Neural cell (in vitro differentiated cells): ENCODE results near the gene PTH1R. TPM values are rescaled to one million over a fixed set of nuclear protein-coding genes. Genes with fewer than 3 reads are reported as not detected.

ENCODE experiments used
- H2AFZ ChIP-seq: fragments of 200-600, 300-800 bp; sonication (generic), shearing (Covaris generic); 2 replicates; pipeline ENCODE4 v1.6.0; 2014; ENCODE audit warnings: low read depth, mild to moderate bottlenecking, antibody characterized with exemption, low read length, moderate library complexity
- H3F3A ChIP-seq: fragments of 200-600 bp; shearing (Covaris generic); 2 replicates; pipeline ENCODE4 v1.6.1; 2016; ENCODE audit warnings: mild to moderate bottlenecking, moderate library complexity, mixed read lengths, antibody characterized with exemption, low read length; ENCODE audit not compliant: insufficient read depth, poor library complexity, severe bottlenecking
- H3K27ac ChIP-seq: fragments of 200-600, 300-800 bp; sonication (generic), shearing (Covaris generic); 2 replicates; pipeline ENCODE4 v1.5.1; 2014; ENCODE audit warnings: mild to moderate bottlenecking, low read length, moderate library complexity
- H3K27me3 ChIP-seq: fragments of 300-800, 200-600 bp; sonication (generic), shearing (Covaris generic); 2 replicates; pipeline ENCODE4 v1.6.0; 2014; ENCODE audit warnings: mild to moderate bottlenecking, low read depth, low read length, moderate library complexity; ENCODE audit not compliant: insufficient read depth
- H3K36me3 ChIP-seq: fragments of 300-800, 200-600 bp; sonication (generic), shearing (Covaris generic); 2 replicates; pipeline ENCODE4 v1.5.1; 2014; ENCODE audit warnings: mild to moderate bottlenecking, antibody characterized with exemption, low read length, moderate library complexity; ENCODE audit not compliant: insufficient read depth
- H3K4me2 ChIP-seq: fragments of 300-800, 200-600 bp; sonication (generic), shearing (Covaris generic); 2 replicates; pipeline ENCODE4 v1.6.0; 2014; ENCODE audit warnings: mild to moderate bottlenecking, low read length
- H3K4me3 ChIP-seq: fragments of 300-800, 200-600 bp; sonication (generic), shearing (Covaris generic); 2 replicates; pipeline ENCODE4 v1.5.1; 2014; ENCODE audit warnings: mild to moderate bottlenecking, low read length, moderate library complexity
- H3K79me2 ChIP-seq: fragments of 200-600 bp; shearing (Covaris generic); replicated peaks from 2 replicates; pipeline ENCODE4 v1.6.0; 2014; ENCODE audit warnings: mild to moderate bottlenecking, low read length, moderate library complexity; ENCODE audit not compliant: insufficient read depth
- H3K9ac ChIP-seq: fragments of 300-800, 200-600 bp; sonication (generic), shearing (Covaris generic); 2 replicates; pipeline ENCODE4 v1.6.1; 2016; ENCODE audit warnings: mild to moderate bottlenecking, low read length, mixed read lengths
- H3K9me2 ChIP-seq: fragments of 200-600 bp; shearing (Covaris generic); 2 replicates; pipeline ENCODE4 v1.6.1; 2016; ENCODE audit warnings: mild to moderate bottlenecking, low read length, mixed read lengths; ENCODE audit not compliant: insufficient read depth
- H3K9me3 ChIP-seq: fragments of 200-600, 300-800 bp; sonication (generic), shearing (Covaris generic); 2 replicates; pipeline ENCODE4 v1.6.1; 2016; ENCODE audit warnings: mild to moderate bottlenecking, mixed run types, low read length, moderate library complexity, mixed read lengths
- H4K20me1 ChIP-seq: fragments of 200-600 bp; shearing (Covaris generic); 2 replicates; pipeline ENCODE4 v1.6.1; 2016; ENCODE audit warnings: mild to moderate bottlenecking, mixed run types; ENCODE audit not compliant: insufficient read depth
- EP300 ChIP-seq: fragments of 450-650 bp; conservative IDR thresholded peaks from 2 replicates; pipeline ENCODE4 v1.6.1; 2014; ENCODE audit warnings: antibody characterized with exemption, mild to moderate bottlenecking, moderate library complexity; ENCODE audit not compliant: poor library complexity, severe bottlenecking
- EZH2 ChIP-seq: fragments of 200-600, 300-800 bp; shearing (Covaris generic), sonication (generic); IDR thresholded peaks from 2 replicates; pipeline ENCODE4 v1.6.1; 2014; ENCODE audit warnings: antibody characterized with exemption, low read length, borderline replicate concordance, mild to moderate bottlenecking; ENCODE audit not compliant: insufficient read depth, poor library complexity, severe bottlenecking
- MXI1 ChIP-seq: fragments of 450-650 bp; conservative IDR thresholded peaks from 2 replicates; pipeline ENCODE4 v1.6.1; 2014; ENCODE audit warnings: antibody characterized with exemption, mild to moderate bottlenecking; ENCODE audit not compliant: poor library complexity, severe bottlenecking
- POLR2AphosphoS5 ChIP-seq: IDR thresholded peaks from 2 replicates; pipeline ENCODE4 v1.6.1; 2012
- RAD21 ChIP-seq: fragments of 450-650 bp; conservative IDR thresholded peaks from 2 replicates; pipeline ENCODE4 v1.6.1; 2014; ENCODE audit warnings: antibody characterized with exemption, mild to moderate bottlenecking, moderate library complexity
- REST ChIP-seq: IDR thresholded peaks from 2 replicates; pipeline ENCODE4 v1.6.1; 2012; ENCODE audit warnings: borderline replicate concordance
- SMC3 ChIP-seq: fragments of 450-650 bp; conservative IDR thresholded peaks from 2 replicates; pipeline ENCODE4 v1.6.1; 2014; ENCODE audit warnings: antibody characterized with exemption, mild to moderate bottlenecking, moderate library complexity; ENCODE audit not compliant: poor library complexity
- TAF1 ChIP-seq: IDR thresholded peaks from 2 replicates; pipeline ENCODE4 v1.6.1; 2012; ENCODE audit warnings: low read depth
- polyA plus RNA-seq: library from polyadenylated mRNA; depleted of rRNA; stranded (reverse); fragments of >200 nt; gene quantifications from 2 replicates; pipeline ENCODE4 v1.2.3, GENCODE V29; 2014
- TF ChIP-seq, protein P1 (sequence below): fragments of 450-650 bp; IDR thresholded peaks from 2 replicates; pipeline ENCODE4 v1.5.1; 2014; ENCODE audit warnings: antibody characterized with exemption, mild to moderate bottlenecking, moderate library complexity; ENCODE audit not compliant: poor library complexity, severe bottlenecking

PTH1R gene
- polyA plus RNA-seq, 1 donor from 2014 or later: not detected

DNA sequence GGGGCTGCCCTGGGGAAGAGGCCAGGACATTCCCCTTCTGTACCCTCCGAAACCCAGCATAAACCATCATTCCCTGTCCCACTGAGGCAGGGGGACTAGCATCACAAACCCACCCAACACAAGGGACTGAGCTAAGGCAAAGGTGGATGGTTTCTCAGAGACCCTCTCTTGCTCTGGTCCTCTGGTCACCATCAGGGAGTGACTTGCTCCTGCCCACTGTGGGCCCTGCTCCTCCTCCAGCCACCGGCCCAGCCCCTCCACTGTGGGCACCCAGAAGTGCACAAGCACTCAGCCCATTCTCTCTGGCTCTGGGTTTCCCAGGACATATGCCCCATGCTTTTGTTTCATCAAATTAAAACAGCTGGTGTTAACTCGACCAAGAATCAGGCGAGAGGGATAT lies 44.9 kb downstream of the PTH1R start:
- TF ChIP-seq EZH2 (no peak), MXI1 (no peak), POLR2AphosphoS5 (no peak), TAF1 (no peak), EP300 (no peak), REST (no peak), RAD21 (no peak), SMC3 (no peak)
- TF ChIP-seq, protein P1, sequence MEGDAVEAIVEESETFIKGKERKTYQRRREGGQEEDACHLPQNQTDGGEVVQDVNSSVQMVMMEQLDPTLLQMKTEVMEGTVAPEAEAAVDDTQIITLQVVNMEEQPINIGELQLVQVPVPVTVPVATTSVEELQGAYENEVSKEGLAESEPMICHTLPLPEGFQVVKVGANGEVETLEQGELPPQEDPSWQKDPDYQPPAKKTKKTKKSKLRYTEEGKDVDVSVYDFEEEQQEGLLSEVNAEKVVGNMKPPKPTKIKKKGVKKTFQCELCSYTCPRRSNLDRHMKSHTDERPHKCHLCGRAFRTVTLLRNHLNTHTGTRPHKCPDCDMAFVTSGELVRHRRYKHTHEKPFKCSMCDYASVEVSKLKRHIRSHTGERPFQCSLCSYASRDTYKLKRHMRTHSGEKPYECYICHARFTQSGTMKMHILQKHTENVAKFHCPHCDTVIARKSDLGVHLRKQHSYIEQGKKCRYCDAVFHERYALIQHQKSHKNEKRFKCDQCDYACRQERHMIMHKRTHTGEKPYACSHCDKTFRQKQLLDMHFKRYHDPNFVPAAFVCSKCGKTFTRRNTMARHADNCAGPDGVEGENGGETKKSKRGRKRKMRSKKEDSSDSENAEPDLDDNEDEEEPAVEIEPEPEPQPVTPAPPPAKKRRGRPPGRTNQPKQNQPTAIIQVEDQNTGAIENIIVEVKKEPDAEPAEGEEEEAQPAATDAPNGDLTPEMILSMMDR: no peak

DNA sequence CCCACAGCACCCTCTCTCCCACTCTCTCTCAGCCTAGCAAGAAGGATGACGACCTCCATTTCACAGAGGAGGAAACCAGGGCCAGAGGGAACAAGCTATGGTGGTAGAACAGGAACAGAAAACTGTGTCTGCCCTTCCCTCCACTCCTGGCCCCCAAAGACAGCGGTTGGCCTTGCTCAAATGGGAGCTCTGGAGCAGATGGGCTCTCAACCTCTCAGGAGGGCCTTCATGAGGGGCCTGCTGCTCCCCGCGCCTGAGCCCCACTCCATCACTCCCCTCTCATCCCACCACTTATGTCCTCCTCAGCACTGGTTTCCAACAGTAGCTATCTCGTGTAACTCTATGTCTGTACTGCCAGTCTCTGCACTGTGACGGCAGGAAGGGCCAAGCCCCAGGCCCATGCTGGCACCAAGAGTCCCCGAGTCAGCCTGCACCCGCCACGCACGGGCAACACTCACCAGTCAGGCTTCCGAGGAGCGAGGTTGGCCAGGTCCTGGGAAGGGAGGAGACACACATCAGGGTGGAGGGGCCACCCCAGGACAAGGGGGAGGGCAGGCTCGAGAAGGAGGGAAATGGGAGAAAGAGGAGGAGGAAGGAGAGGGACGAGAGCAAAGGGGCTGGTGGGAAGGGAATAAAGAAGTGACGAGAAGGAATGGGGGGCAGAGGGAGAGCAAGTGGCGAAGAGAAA lies 45.5 kb downstream of the PTH1R start:
- no peak overlapping the region for H2AFZ ChIP-seq
- no peaks in the 10 kb centered on the region for H3K79me2 ChIP-seq
- no peak overlapping the region for H3K27ac ChIP-seq
- H3K9me3 ChIP-seq: peaks cover 3% of the 10 kb centered on the region
- no peaks in the 10 kb centered on the region for H3K36me3 ChIP-seq
- no peak overlapping the region for H3K4me2 ChIP-seq
- H3K9ac ChIP-seq: no peak overlapping the region
- no peaks in the 10 kb centered on the region for H3K27me3 ChIP-seq
- H3F3A ChIP-seq: no peaks in the 10 kb centered on the region
- no peaks in the 10 kb centered on the region for H3K9me2 ChIP-seq
- TF ChIP-seq MXI1 (no peak), SMC3 (no peak), TAF1 (no peak), REST (no peak), EP300 (no peak), EZH2 (no peak), RAD21 (no peak), POLR2AphosphoS5 (no peak)
- TF ChIP-seq, protein P1: no peak
- no peak overlapping the region for H3K4me3 ChIP-seq
- H4K20me1 ChIP-seq: no peaks in the 10 kb centered on the region

More for the DNA sequence above, 44.9 kb downstream of the PTH1R start:
- H3K79me2 ChIP-seq: no peaks in the 10 kb centered on the region
- no peaks in the 10 kb centered on the region for H3K9me2 ChIP-seq
- H3K9me3 ChIP-seq: peaks cover 6% of the 10 kb centered on the region
- H3K9ac ChIP-seq: no peak overlapping the region
- H3K4me2 ChIP-seq: no peak overlapping the region
- no peak overlapping the region for H2AFZ ChIP-seq
- H4K20me1 ChIP-seq: no peaks in the 10 kb centered on the region
- no peak overlapping the region for H3K27ac ChIP-seq
- H3F3A ChIP-seq: no peaks in the 10 kb centered on the region
- peaks cover under 1% of the 10 kb centered on the region for H3K36me3 ChIP-seq
- no peak overlapping the region for H3K4me3 ChIP-seq
- H3K27me3 ChIP-seq: no peaks in the 10 kb centered on the region
